Superior temporal gyrus (tissue), 1 donor: ENCODE measurements around the gene ST3GAL5.

ENCODE experiments used
- DNase-seq: peaks from one replicate; pipeline ENCODE4 v3.0.0-alpha.2; 2016; ENCODE audit errors: extremely low spot score

ST3GAL5 gene

GRCh38 chr2:85790032-85790431, 98.8 kb downstream of the ST3GAL5 start:
- no peak for DNase-seq

- no peak for DNase-seq
These were observed 99.5 kb downstream of the ST3GAL5 start for GRCh38 chr2:85789271-85789670.

DNA sequence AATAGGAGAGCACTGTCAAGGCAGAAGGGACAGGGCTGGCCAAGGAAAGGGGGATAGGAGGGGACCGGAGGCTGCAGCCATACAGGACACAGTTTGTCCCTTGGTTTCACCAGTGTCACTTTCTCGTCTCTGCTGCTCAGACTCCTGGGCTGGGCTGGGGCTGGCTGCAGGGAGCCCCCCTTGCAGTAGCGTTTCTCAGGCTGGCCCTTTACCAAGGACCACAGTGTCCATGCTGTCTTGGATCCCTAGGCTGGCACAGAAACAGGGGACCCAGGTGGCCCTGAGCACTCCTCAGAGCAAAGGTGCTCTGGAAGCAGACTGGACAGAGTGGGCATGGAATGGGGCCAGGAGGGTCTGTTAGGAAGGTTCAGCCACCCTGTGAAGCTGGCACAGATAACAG, 100.2 kb downstream of the ST3GAL5 start:
- DNase-seq, result no peak

DNA sequence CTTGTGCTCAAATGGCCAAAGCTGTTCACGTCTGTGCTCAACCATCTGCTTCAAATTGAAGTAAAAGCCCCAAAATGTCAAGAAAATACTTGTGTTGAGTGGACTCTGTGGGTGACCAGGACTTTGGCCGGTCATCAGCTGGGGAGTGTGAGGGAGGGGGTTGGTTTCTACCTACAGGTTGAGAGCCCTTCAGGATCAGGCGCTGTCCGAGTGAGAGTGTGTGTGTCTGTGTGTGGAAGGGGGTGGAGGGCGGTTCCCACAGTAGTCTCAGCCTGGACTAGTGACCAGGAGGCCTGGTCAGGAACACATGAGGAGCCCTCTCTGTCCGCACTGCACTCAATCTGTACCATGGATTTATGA, 100.8 kb downstream of the ST3GAL5 start:
- DNase-seq, result no peak

GRCh38 chr2:85787282-85787980, 101.4 kb downstream of the ST3GAL5 start:
- DNase-seq, result no peak
